GM12891 (cell line): ENCODE measurements around the gene CKAP5.

Experiments used
- PAX5 ChIP-seq: IDR thresholded peaks from 2 replicates; pipeline ENCODE4 v1.6.1; 2011; ENCODE audit warnings: low read length, moderate library complexity, mild to moderate bottlenecking; ENCODE audit not compliant: insufficient read depth, severe bottlenecking
- POLR2A ChIP-seq: IDR thresholded peaks from 2 replicates; pipeline ENCODE4 v1.6.1; 2011; ENCODE audit warnings: low read depth, low read length, control low read depth
- POLR2AphosphoS5 ChIP-seq: IDR thresholded peaks from 2 replicates; pipeline ENCODE4 v1.6.1; 2011; ENCODE audit warnings: low read depth, low read length, control low read depth
- POU2F2 ChIP-seq: IDR thresholded peaks from 2 replicates; pipeline ENCODE4 v1.6.1; 2011; ENCODE audit warnings: low read depth, mild to moderate bottlenecking, control low read depth, low read length, moderate library complexity
- TAF1 ChIP-seq: IDR thresholded peaks from 2 replicates; pipeline ENCODE4 v1.6.1; 2011; ENCODE audit warnings: low read depth, low read length, control low read depth

- no peak for TF ChIP-seq POLR2A
- no peak for TF ChIP-seq POU2F2
- no peak for TF ChIP-seq TAF1
- TF ChIP-seq PAX5: no peak
- no peak for TF ChIP-seq POLR2AphosphoS5
Observed at GRCh38 chr11:46745328-46745727, 100.8 kb downstream of the CKAP5 start.
